H9 (cell line): ENCODE results near the gene TPM2. TPM values are rescaled to one million over a fixed set of nuclear protein-coding genes. Genes with fewer than 3 reads are reported as not detected.

Source experiments
- DNase-seq: peaks from one replicate; pipeline ENCODE4 v3.0.0-alpha.2; 2017
- H2AFZ ChIP-seq: one replicate; pipeline ENCODE4 v1.6.1; 2013; ENCODE audit warnings: mild to moderate bottlenecking, low read length, control low read depth, moderate library complexity
- H2AK5ac ChIP-seq: 2 replicates; pipeline ENCODE4 v1.6.1; 2013; ENCODE audit warnings: low read length, control low read depth, mixed read lengths; ENCODE audit not compliant: insufficient read length
- H2BK120ac ChIP-seq: one replicate; pipeline ENCODE4 v1.6.1; 2013; ENCODE audit warnings: low read depth, mild to moderate bottlenecking, low read length, control low read depth, inconsistent platforms; ENCODE audit not compliant: poor library complexity, severe bottlenecking
- H2BK12ac ChIP-seq: 2 replicates; pipeline ENCODE4 v1.6.1; 2013; ENCODE audit warnings: low read length, control low read depth, mixed read lengths, low read depth; ENCODE audit not compliant: insufficient read length
- H2BK15ac ChIP-seq: 2 replicates; pipeline ENCODE4 v1.6.1; 2013; ENCODE audit warnings: low read depth, low read length, control low read depth
- H2BK20ac ChIP-seq: one replicate; pipeline ENCODE4 v1.6.1; 2013; ENCODE audit warnings: low read depth, mild to moderate bottlenecking, low read length, control low read depth, inconsistent platforms; ENCODE audit not compliant: poor library complexity, severe bottlenecking
- H2BK5ac ChIP-seq: 2 replicates; pipeline ENCODE4 v1.6.1; 2013; ENCODE audit warnings: low read length, control low read depth, mixed read lengths; ENCODE audit not compliant: insufficient read length
- H3K14ac ChIP-seq: 2 replicates; pipeline ENCODE4 v1.6.1; 2013; ENCODE audit warnings: low read length, control low read depth; ENCODE audit not compliant: insufficient read depth
- H3K18ac ChIP-seq: 2 replicates; pipeline ENCODE4 v1.6.1; 2013; ENCODE audit warnings: low read depth, mild to moderate bottlenecking, mixed read lengths, low read length, control low read depth; ENCODE audit not compliant: insufficient read length
- H3K23ac ChIP-seq: 2 replicates; pipeline ENCODE4 v1.6.1; 2013; ENCODE audit warnings: low read length, control low read depth, mixed read lengths, low read depth; ENCODE audit not compliant: insufficient read length
- H3K23me2 ChIP-seq: 2 replicates; pipeline ENCODE4 v1.6.1; 2013; ENCODE audit warnings: low read depth, mild to moderate bottlenecking, mixed read lengths, low read length, control low read depth; ENCODE audit not compliant: insufficient read length, poor library complexity, severe bottlenecking
- H3K27ac ChIP-seq: 2 replicates; pipeline ENCODE4 v1.5.1; 2013; ENCODE audit warnings: low read length, control low read depth, mixed read lengths, low read depth; ENCODE audit not compliant: insufficient read length
- H3K27me3 ChIP-seq: 2 replicates; pipeline ENCODE4 v1.6.1; 2013; ENCODE audit warnings: low read length, control low read depth, inconsistent platforms; ENCODE audit not compliant: insufficient read depth
- H3K4ac ChIP-seq: 2 replicates; pipeline ENCODE4 v1.6.1; 2013; ENCODE audit warnings: low read depth, mild to moderate bottlenecking, control low read depth, inconsistent platforms, low read length, moderate library complexity
- H3K4me1 ChIP-seq: 2 replicates; pipeline ENCODE4 v1.6.1; 2013; ENCODE audit warnings: low read length, control low read depth, inconsistent platforms; ENCODE audit not compliant: insufficient read depth
- H3K4me2 ChIP-seq: 2 replicates; pipeline ENCODE4 v1.6.1; 2013; ENCODE audit warnings: low read length, control low read depth, mixed read lengths; ENCODE audit not compliant: insufficient read length, insufficient read depth
- H3K56ac ChIP-seq: 2 replicates; pipeline ENCODE4 v1.6.1; 2013; ENCODE audit warnings: low read depth, mild to moderate bottlenecking, mixed read lengths, low read length, control low read depth; ENCODE audit not compliant: insufficient read length
- H3K79me1 ChIP-seq: 2 replicates; pipeline ENCODE4 v1.6.1; 2013; ENCODE audit warnings: low read depth, mild to moderate bottlenecking, moderate library complexity, low read length, control low read depth, inconsistent platforms; ENCODE audit not compliant: insufficient read depth, poor library complexity, severe bottlenecking
- H3K79me2 ChIP-seq: 2 replicates; pipeline ENCODE4 v1.6.1; 2013; ENCODE audit warnings: low read length, control low read depth, inconsistent platforms; ENCODE audit not compliant: insufficient read depth
- H3K9ac ChIP-seq: 2 replicates; pipeline ENCODE4 v1.6.1; 2013; ENCODE audit warnings: low read length, control low read depth, mixed read lengths; ENCODE audit not compliant: insufficient read length; ENCODE audit errors: extremely low read depth
- H3K9me3 ChIP-seq: one replicate; pipeline ENCODE4 v1.6.1; 2013; ENCODE audit warnings: low read depth, low read length, inconsistent platforms; ENCODE audit not compliant: control insufficient read depth
- H3T11ph ChIP-seq: one replicate; pipeline ENCODE4 v1.6.1; 2013; ENCODE audit warnings: mild to moderate bottlenecking, low read length, control low read depth, inconsistent platforms
- H4K20me1 ChIP-seq: one replicate; pipeline ENCODE4 v1.6.1; 2013; ENCODE audit not compliant: control insufficient read depth, insufficient read length, insufficient read depth
- H4K5ac ChIP-seq: 2 replicates; pipeline ENCODE4 v1.6.1; 2013; ENCODE audit warnings: low read depth, mild to moderate bottlenecking, mixed read lengths, low read length, control low read depth; ENCODE audit not compliant: insufficient read length
- H4K8ac ChIP-seq: replicated peaks from 2 replicates; pipeline ENCODE4 v1.6.1; 2013; ENCODE audit warnings: low read length, control low read depth, mixed read lengths, low read depth; ENCODE audit not compliant: insufficient read length
- H4K91ac ChIP-seq: 2 replicates; pipeline ENCODE4 v1.6.1; 2013; ENCODE audit warnings: low read depth, mild to moderate bottlenecking, moderate library complexity, mixed read lengths, low read length, control low read depth; ENCODE audit not compliant: insufficient read length
- H3K27ac Mint-ChIP-seq, 3 experiments: 2 replicates in 2 of 3; 3 replicates in 1 of 3; pipeline ENCODE4 v1.8.0; 2020 to 2021; ENCODE audit warnings: mixed read lengths in 3 of 3, mild to moderate bottlenecking in 1 of 3, moderate library complexity in 1 of 3
- H3K27me3 Mint-ChIP-seq: 2 replicates; pipeline ENCODE4 v1.8.0; 2021; ENCODE audit warnings: low read depth, mild to moderate bottlenecking, moderate library complexity, mixed read lengths
- H3K36me3 Mint-ChIP-seq, 3 experiments: 2 replicates in 2 of 3; 3 replicates in 1 of 3; pipeline ENCODE4 v1.8.0; 2020 to 2021; ENCODE audit warnings: low read depth in 3 of 3, mixed read lengths in 3 of 3; ENCODE audit not compliant: insufficient read depth in 1 of 3
- H3K4me1 Mint-ChIP-seq, 2 experiments: 2 replicates each; pipeline ENCODE4 v1.8.0; 2020; ENCODE audit warnings: mixed read lengths in 2 of 2
- H3K4me3 Mint-ChIP-seq, 2 experiments: 2 replicates in 1 of 2; 3 replicates in 1 of 2; pipeline ENCODE4 v1.8.0; 2020 to 2021; ENCODE audit warnings: mild to moderate bottlenecking in 2 of 2, mixed read lengths in 2 of 2, moderate library complexity in 1 of 2
- H3K9me3 Mint-ChIP-seq, 2 experiments: 2 replicates in 1 of 2; 3 replicates in 1 of 2; pipeline ENCODE4 v1.8.0; 2020; ENCODE audit warnings: mild to moderate bottlenecking in 2 of 2, mixed read lengths in 2 of 2, moderate library complexity in 1 of 2
- CTCF ChIP-seq: fragments of 200-600 bp; sonication (generic); conservative IDR thresholded peaks from 3 replicates; pipeline ENCODE4 v1.8.0; 2021; ENCODE audit warnings: antibody characterized with exemption, mild to moderate bottlenecking
- WGBS: extraction: QIAGEN DNeasy Blood & Tissue Kit; methylation state at CpG from one replicate; pipeline ENCODE4 v1.1.7; 2013; ENCODE audit warnings: missing lambda C conversion rate, low lambda C conversion rate, mixed read lengths; ENCODE audit not compliant: insufficient read length; ENCODE audit errors: extremely low coverage; 5-methylcytosine and 5-hydroxymethylcytosine counted together
- total RNA-seq: library from RNA; stranded (reverse); gene quantifications from 2 replicates; pipeline ENCODE4 v1.2.1, GENCODE V29; 2021

Gene TPM2
- total RNA-seq, 1 experiment from 2014 or later, result 225 TPM

- Mint-ChIP-seq H3K27me3 (no peaks in the 10 kb centered on the region; the same call in 1 of the 2 replicates), H3K36me3 (peaks cover 8 to 25% (median 19%) of the 10 kb centered on the region in 3 experiments)
Observed at GRCh38 chr9:35691334-35691650, 1.6 kb upstream of the TPM2 start.

More at GRCh38 chr9:35691334-35691650, 1.6 kb upstream of the TPM2 start:
- peaks cover 0 to 2% of the 10 kb centered on the region in 2 experiments; a peak in 2 of 5 replicates for H3K9me3 Mint-ChIP-seq
- no peak overlapping the region for H2BK15ac ChIP-seq
- H3K79me2 ChIP-seq, result no peaks in the 10 kb centered on the region; the same call in 1 of the 2 replicates
- H3K27ac Mint-ChIP-seq, result peak overlapping the region in 2 of 3 experiments; percentile 48 to 85; a peak in 1 of 7 replicates
- no peaks in the 10 kb centered on the region for H3K27me3 ChIP-seq
- H2BK12ac ChIP-seq, result no peak overlapping the region
- peaks cover 6% of the 10 kb centered on the region for H3K23me2 ChIP-seq
- H4K5ac ChIP-seq, result no peak overlapping the region
- H2AK5ac ChIP-seq, result no peak overlapping the region
- no peaks in the 10 kb centered on the region for H4K20me1 ChIP-seq
- no peak overlapping the region for H3K4ac ChIP-seq
- no CpG with 5 or more reads among the region's 10 CpGs for WGBS
- peak overlapping the region; percentile 84 to 93 for H3K4me3 Mint-ChIP-seq
- H3K18ac ChIP-seq, result no peak overlapping the region
- H3K9me3 ChIP-seq, result no peaks in the 10 kb centered on the region
- no peak overlapping the region for H2BK5ac ChIP-seq
- peaks cover 27 to 30% of the 10 kb centered on the region in 2 experiments for H3K4me1 Mint-ChIP-seq
- no peak overlapping the region for H3T11ph ChIP-seq
- H4K8ac ChIP-seq, result no peak overlapping the region
- peak overlapping the region; percentile 65 for H3K4me2 ChIP-seq
- no peaks in the 10 kb centered on the region for H3K79me1 ChIP-seq
- H4K91ac ChIP-seq, result no peak overlapping the region
- H3K27ac ChIP-seq, result no peak overlapping the region
- TF ChIP-seq CTCF, result no peak
- no peak overlapping the region for H2AFZ ChIP-seq
- H2BK20ac ChIP-seq, result no peak overlapping the region
- H2BK120ac ChIP-seq, result no peak overlapping the region
- peaks cover 3% of the 10 kb centered on the region; the same call in 1 of the 2 replicates for H3K4me1 ChIP-seq
- H3K9ac ChIP-seq, result no peak overlapping the region
- no peak overlapping the region for H3K14ac ChIP-seq
- peak; percentile 64 for DNase-seq
- no peak overlapping the region for H3K56ac ChIP-seq
- no peak overlapping the region for H3K23ac ChIP-seq
